Posterior cingulate gyrus (tissue), 11 donors: ENCODE data around the gene SIX6.
A peak's percentile ranks its signal among the peaks of the same experiment; 100 is the strongest.
"Not testable (repeated sequence)": the region's sequence is repeated elsewhere in the genome, so short reads cannot be mapped to it uniquely, and the experiment has no call there.

Experiments
- DNase-seq, 10 donors: peaks; one replicate each; pipeline versions ENCODE4 v3.0.0 to v3.0.0-alpha.2; 2020 to 2021; ENCODE audit warnings: mixed read lengths in 3 of 10
- intact Hi-C: fragments of 100-400 bp; cut with DNase I; formaldehyde crosslinking; loops from one replicate; pipeline ENCODE4 v1.15.1; 2023

The SIX6 gene

GRCh38 chr14:60508707-60509437 lies at the start of gene SIX6:
SIX6 (plus strand) TSS chr14:60509146; CDS start chr14:60509399, 253 bp downstream.
- peak in 2 of 10 donors; percentile 69 to 73 for DNase-seq
- intact Hi-C loops, result no loop called here

- intact Hi-C loops, result loop anchor here (10.0 kb wide), 1 partner anchor 125 kb away; no protein-coding TSS in a partner anchor
These were observed 28.7 kb upstream of the SIX6 start for GRCh38 chr14:60480248-60480647.

GRCh38 chr14:60482743-60483142 lies 26.2 kb upstream of the SIX6 start:
- no peak for DNase-seq
- intact Hi-C loops, result loop anchor here (10.0 kb wide), 1 partner anchor 128 kb away; no protein-coding TSS in a partner anchor

More at GRCh38 chr14:60480248-60480647, 28.7 kb upstream of the SIX6 start:
- not testable (repeated sequence) for DNase-seq

DNA sequence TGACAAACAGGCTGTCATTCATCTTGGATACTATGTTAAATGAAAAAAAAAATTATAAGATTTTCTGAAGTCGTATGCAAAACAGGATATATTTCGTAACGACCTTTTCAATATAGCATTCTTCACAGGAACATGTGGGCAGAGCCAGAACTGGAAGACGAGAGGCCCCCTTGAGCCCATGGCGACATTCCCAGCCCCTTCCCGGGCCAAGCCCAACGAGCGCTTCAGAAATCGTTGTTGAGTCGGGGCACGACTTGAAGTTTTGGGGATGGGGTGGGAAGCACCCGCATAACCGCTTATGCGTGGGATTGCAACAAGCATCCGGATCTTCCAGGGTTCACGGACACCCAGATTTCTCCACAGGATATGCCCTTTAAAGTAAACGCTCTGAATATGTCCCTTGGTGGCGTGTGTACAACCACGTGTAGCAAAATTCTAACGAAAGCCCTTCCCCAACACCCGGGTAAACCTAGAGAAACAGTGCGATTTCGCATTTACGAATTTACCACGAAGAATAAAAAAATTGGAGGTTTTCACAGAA lies 23.8 kb upstream of the SIX6 start:
- intact Hi-C loops, result loop anchor here (10.0 kb wide), 1 partner anchor 130 kb away; no protein-coding TSS in a partner anchor
- no peak for DNase-seq

DNA sequence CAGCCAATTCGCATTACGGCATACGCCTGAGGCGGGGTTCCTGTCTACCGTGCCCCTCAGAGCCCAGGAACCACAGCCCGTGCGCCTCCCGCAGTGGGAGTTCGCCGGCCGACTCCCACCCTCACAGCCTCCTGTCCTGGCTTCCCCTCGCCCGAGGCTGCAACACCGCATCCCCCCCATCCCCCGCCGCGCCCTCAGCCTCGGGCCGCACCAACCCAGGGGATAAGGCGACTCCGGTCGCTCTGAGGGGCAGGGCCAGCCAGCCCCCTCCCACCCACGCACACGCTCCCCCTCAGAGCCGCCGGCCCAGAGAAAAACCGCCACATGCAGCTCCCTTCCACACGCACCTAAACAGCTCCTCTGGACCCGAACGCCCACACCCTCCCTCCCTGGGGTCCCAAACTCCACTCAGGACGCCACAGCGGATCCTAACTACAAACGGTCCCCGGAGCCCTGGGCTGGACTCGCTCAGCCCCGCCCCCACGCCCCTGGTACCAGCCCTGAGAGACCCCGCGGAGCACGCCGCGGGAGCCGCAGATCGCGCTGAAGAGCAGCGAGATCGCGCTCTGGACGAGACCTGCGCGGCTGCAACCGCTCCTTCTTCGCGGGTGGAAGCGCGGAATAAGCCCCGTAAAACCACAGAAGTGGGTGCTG lies 23.2 kb upstream of the SIX6 start, which contains the start of gene C14orf39:
C14orf39 (minus strand) TSS at position 466 of the 654 bp plus-strand sequence. CDS start 985 bp downstream, outside the sequence.
- intact Hi-C loops, result loop anchor here (10.0 kb wide), 1 partner anchor 131 kb away; no protein-coding TSS in a partner anchor
- no peak for DNase-seq

- no peak for DNase-seq
- intact Hi-C loops, result loop anchor here (10.0 kb wide), 1 partner anchor 132 kb away; no protein-coding TSS in a partner anchor
These were observed 21.7 kb upstream of the SIX6 start for GRCh38 chr14:60487211-60487610.

- intact Hi-C loops, result loop anchor here (10.0 kb wide), 1 partner anchor 133 kb away; no protein-coding TSS in a partner anchor
- DNase-seq, result no peak
These were observed 20.8 kb upstream of the SIX6 start for GRCh38 chr14:60488175-60488574.

DNA sequence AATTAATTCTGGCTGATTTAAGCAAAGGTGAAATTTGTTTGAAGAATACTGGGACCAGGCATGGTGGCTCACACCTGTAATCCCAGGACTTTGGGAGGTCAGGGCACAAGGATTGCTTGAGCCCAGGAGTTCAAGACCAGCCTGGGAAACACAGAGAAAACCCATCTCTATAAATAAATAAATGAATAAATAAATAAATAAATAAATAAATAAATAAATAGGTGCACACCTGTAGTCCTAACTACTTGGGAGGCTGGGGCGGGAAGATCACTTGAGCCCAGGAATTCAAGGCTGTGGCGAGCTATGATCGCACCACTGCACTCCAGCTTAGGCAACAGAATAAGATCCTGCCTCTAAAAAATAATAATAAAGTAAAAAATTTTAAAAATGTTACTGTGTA lies 18.7 kb upstream of the SIX6 start:
- intact Hi-C loops, result no loop called here
- no peak for DNase-seq

GRCh38 chr14:60495946-60496345 lies 13.0 kb upstream of the SIX6 start:
- no peak for DNase-seq
- intact Hi-C loops, result no loop called here

DNA sequence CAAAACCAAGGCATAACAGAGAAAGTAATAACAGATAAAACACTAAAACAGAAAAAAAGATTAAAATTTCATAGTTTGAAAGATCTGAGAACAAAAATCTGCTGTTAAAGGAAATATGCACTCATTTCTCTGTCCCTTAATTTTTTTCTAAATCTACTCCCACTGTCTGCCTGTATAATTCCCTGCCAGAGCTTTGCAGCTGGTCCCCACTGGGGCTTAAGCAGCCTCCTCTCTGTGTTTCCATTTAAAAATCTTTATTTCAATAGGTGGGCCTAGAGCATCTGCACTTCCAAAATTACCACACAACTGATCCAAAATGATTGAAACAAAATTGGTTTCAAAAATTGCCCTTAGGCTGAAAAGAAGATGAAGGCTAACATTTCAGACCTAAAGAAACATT lies 6.4 kb upstream of the SIX6 start:
- DNase-seq, result no peak
- intact Hi-C loops, result no loop called here

DNA sequence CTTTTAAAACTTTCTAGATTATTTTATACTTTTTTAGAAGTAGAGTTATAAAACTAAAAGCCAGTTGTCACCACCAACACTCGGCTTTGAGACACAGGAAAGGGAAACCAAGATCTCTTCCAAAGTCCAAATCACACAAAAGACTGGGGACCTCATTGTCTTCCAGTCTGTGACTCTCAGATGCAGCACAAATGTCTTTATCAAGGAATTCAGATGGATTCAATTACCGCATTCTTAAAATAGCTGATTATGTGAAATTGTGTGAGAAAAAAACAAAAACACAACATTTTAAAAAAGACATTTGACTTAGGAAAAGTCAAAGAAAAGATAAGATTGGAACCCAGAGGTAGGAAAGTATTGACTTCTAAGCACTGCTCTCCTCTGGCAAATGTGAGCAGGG lies 3.5 kb upstream of the SIX6 start:
- DNase-seq, result no peak

GRCh38 chr14:60506010-60506409 lies 2.9 kb upstream of the SIX6 start:
- no peak for DNase-seq
- intact Hi-C loops, result no loop called here

More for the DNA sequence above, 3.5 kb upstream of the SIX6 start:
- intact Hi-C loops, result no loop called here

- intact Hi-C loops, result no loop called here
- no peak for DNase-seq
These were observed 2.4 kb upstream of the SIX6 start for GRCh38 chr14:60506462-60506984.

DNA sequence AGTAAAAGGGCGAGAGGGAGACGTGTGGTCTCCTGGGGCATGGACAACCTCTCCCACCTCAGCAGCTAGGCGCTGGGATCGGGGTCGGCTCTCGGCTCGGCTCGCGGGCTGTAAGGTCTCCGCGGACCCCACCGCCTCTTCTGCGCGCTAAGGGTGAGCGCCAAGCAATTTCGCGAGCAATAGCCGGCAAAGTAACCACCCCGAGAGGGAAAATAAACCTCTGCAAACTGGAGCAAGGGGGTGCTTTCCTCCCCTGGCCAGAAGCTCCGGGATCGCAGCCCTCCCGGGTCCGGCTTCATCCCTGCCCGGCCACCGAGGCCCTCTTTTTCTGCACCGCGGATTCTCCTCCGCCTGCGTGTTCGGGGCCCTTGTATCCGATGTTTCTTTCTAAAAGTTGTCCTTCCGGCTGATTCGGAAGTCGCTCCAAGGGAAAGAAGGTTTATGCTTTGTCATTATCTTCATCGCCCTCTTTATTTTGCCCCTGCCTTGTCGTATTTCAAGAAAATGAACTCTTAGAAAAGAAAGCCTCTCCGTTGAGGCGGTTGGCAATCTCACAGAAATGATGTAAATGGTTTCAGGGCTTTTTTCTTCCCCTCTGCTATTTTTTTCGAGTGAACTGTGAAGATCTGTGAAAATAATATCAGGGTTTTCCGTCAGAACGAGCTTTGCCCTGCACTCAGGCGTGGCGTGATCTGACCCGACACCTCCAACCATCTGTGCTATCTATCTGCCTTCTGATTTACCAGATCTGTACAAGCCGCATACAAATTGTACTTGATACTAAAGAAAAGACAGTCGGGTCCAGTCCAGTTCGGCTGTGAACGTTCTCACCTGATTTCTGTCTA lies 1.7 kb upstream of the SIX6 start:
- no peak for DNase-seq
- intact Hi-C loops, result no loop called here

DNA sequence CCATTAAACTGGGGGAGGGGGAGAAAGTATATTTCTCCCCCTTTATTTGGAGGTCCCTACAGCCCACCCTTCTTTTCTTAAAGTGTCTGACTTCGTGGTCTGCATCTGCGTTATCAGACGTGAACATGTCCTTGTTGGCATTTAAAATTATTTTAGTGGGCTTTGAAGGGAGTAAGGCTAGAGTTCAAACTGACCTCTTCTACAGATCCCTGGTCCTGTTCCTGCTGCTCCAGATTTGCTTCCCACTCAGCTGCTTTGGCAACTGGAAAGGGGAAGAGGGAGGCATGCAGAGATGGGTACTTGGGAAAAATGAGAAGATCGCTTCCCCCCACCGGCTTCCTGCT lies 611 bp upstream of the SIX6 start:
- intact Hi-C loops, result no loop called here
- no peak for DNase-seq

GRCh38 chr14:60509438-60510253 lies 700 bp downstream of the SIX6 start:
- intact Hi-C loops, result no loop called here
- peak in 1 of 10 donors; percentile 62 for DNase-seq

- intact Hi-C loops, result no loop called here
- DNase-seq, result peak in 1 of 10 donors; percentile 73
These were observed 1.5 kb downstream of the SIX6 start for GRCh38 chr14:60510254-60510950.

- DNase-seq, result peak in 2 of 10 donors; percentile 66 to 74
- intact Hi-C loops, result no loop called here
These were observed 2.1 kb downstream of the SIX6 start for GRCh38 chr14:60510951-60511599.
